IMR-90 (cell line): Measurements from ENCODE around the gene STX18. TPM values are rescaled to one million over a fixed set of nuclear protein-coding genes. Genes with fewer than 3 reads are reported as not detected.

Experiments
- ATAC-seq: fragments of 200-7000 bp; cut with Tn5 transposase; 2 replicates; pipeline ENCODE4 v1.9.1; 2020; ENCODE audit warnings: low read depth, mild to moderate bottlenecking, moderate library complexity
- BruUV-seq: library from RNA; stranded (reverse); fragments of 400-500 nt; replicated peaks from 2 replicates; lab custom pipeline; 2021; lab: Mats Ljungman, UMichigan
- CTCF ChIA-PET: fragments of 300-600 bp; formaldehyde crosslinking; extraction: SDS; loops from one replicate; lab custom pipeline; 2021; ENCODE audit warnings: antibody characterized with exemption; lab: Yijun Ruan, JAX
- POLR2A ChIA-PET: fragments of 300-600 bp; sonication (Branson Sonifier 250); formaldehyde crosslinking; loops from one replicate; lab custom pipeline; 2022; ENCODE audit warnings: antibody characterized with exemption; ENCODE audit not compliant: unreplicated experiment; lab: Charles Lee
- DNase-seq: peaks from one replicate; pipeline ENCODE4 v3.0.0; 2013
- H2AFZ ChIP-seq: replicated peaks from 2 replicates; pipeline ENCODE3; 2013; ENCODE audit warnings: low read length, mild to moderate bottlenecking; ENCODE audit not compliant: poor library complexity
- H2AK5ac ChIP-seq: 2 replicates; pipeline ENCODE4 v1.6.1; 2013; ENCODE audit warnings: low read depth, low read length, inconsistent platforms
- H2AK9ac ChIP-seq: replicated peaks from 2 replicates; pipeline ENCODE3; 2013; ENCODE audit warnings: mild to moderate bottlenecking, low read depth, low read length, moderate library complexity; ENCODE audit not compliant: poor library complexity
- H2BK120ac ChIP-seq: 2 replicates; pipeline ENCODE4 v1.6.1; 2013; ENCODE audit warnings: low read depth, low read length, inconsistent platforms
- H2BK15ac ChIP-seq: 3 replicates; pipeline ENCODE4 v1.6.1; 2013; ENCODE audit warnings: low read depth, low read length, inconsistent platforms
- H2BK20ac ChIP-seq: 2 replicates; pipeline ENCODE4 v1.6.1; 2013; ENCODE audit warnings: low read depth, mild to moderate bottlenecking, inconsistent platforms, low read length, moderate library complexity
- H2BK5ac ChIP-seq: 2 replicates; pipeline ENCODE4 v1.6.1; 2013; ENCODE audit warnings: mild to moderate bottlenecking, low read depth, low read length, inconsistent platforms; ENCODE audit not compliant: poor library complexity, severe bottlenecking
- H3K14ac ChIP-seq: replicated peaks from 2 replicates; pipeline ENCODE4 v1.6.1; 2013; ENCODE audit warnings: low read depth, low read length, inconsistent platforms
- H3K18ac ChIP-seq: 2 replicates; pipeline ENCODE4 v1.6.1; 2013; ENCODE audit warnings: low read depth, low read length, control low read depth
- H3K23ac ChIP-seq: 2 replicates; pipeline ENCODE4 v1.6.1; 2013; ENCODE audit warnings: low read depth, low read length, inconsistent platforms
- H3K27ac ChIP-seq: 2 replicates; pipeline ENCODE4 v1.5.1; 2013; ENCODE audit warnings: mild to moderate bottlenecking, control low read depth, low read length; ENCODE audit not compliant: insufficient read depth
- H3K27me3 ChIP-seq: 2 replicates; pipeline ENCODE4 v1.6.1; 2013; ENCODE audit warnings: low read length; ENCODE audit not compliant: control insufficient read depth, insufficient read depth
- H3K36me3 ChIP-seq: 2 replicates; pipeline ENCODE4 v1.6.1; 2013; ENCODE audit warnings: low read length, mixed read lengths; ENCODE audit not compliant: control insufficient read depth, insufficient read depth
- H3K4ac ChIP-seq: 2 replicates; pipeline ENCODE4 v1.6.1; 2013; ENCODE audit warnings: low read depth, low read length, inconsistent platforms
- H3K4me1 ChIP-seq: 2 replicates; pipeline ENCODE4 v1.6.1; 2013; ENCODE audit warnings: low read length, mixed read lengths; ENCODE audit not compliant: control insufficient read depth, insufficient read depth
- H3K4me2 ChIP-seq: 2 replicates; pipeline ENCODE4 v1.6.1; 2013; ENCODE audit warnings: low read depth, mild to moderate bottlenecking, control low read depth, low read length, moderate library complexity
- H3K4me3 ChIP-seq: 2 replicates; pipeline ENCODE4 v1.5.1; 2013; ENCODE audit warnings: low read depth, mild to moderate bottlenecking, control low read depth, low read length, moderate library complexity; ENCODE audit not compliant: insufficient read depth
- H3K56ac ChIP-seq: 2 replicates; pipeline ENCODE4 v1.6.1; 2013; ENCODE audit warnings: low read length, inconsistent platforms; ENCODE audit not compliant: insufficient read depth; ENCODE audit errors: extremely low read depth
- H3K79me1 ChIP-seq, 2 experiments: 2 replicates each; pipeline ENCODE4 v1.6.1; 2013; ENCODE audit warnings: low read length in 2 of 2, inconsistent platforms in 1 of 2, low read depth in 1 of 2
- H3K9ac ChIP-seq: 2 replicates; pipeline ENCODE4 v1.6.1; 2013; ENCODE audit warnings: low read depth, low read length, control low read depth
- H3K9me1 ChIP-seq: 2 replicates; pipeline ENCODE4 v1.6.1; 2013; ENCODE audit warnings: low read length, inconsistent platforms; ENCODE audit not compliant: insufficient read depth
- H3K9me3 ChIP-seq: 2 replicates; pipeline ENCODE4 v1.6.1; 2013; ENCODE audit warnings: low read length; ENCODE audit not compliant: control insufficient read depth, insufficient read depth
- H4K20me1 ChIP-seq: 2 replicates; pipeline ENCODE4 v1.6.1; 2013; ENCODE audit warnings: low read length, inconsistent platforms; ENCODE audit not compliant: insufficient read depth
- H4K5ac ChIP-seq: 2 replicates; pipeline ENCODE4 v1.6.1; 2013; ENCODE audit warnings: mild to moderate bottlenecking, low read depth, low read length, control low read depth
- H4K8ac ChIP-seq, 2 experiments: 2 replicates each; pipeline ENCODE4 v1.6.1; 2013; ENCODE audit warnings: low read depth in 2 of 2, low read length in 2 of 2, control low read depth in 1 of 2, inconsistent platforms in 1 of 2
- H4K91ac ChIP-seq: 2 replicates; pipeline ENCODE4 v1.6.1; 2013; ENCODE audit warnings: low read depth, low read length, inconsistent platforms; ENCODE audit not compliant: insufficient read depth
- BHLHE40 ChIP-seq: fragments of 150-350 bp; IDR thresholded peaks from 2 replicates; pipeline ENCODE4 v1.6.1; 2016; ENCODE audit warnings: mild to moderate bottlenecking, low read depth, low read length
- CHD1 ChIP-seq: IDR thresholded peaks from 2 replicates; pipeline ENCODE4 v1.6.1; 2012; ENCODE audit warnings: low read depth, low read length, improper control_type of control experiment
- FOS ChIP-seq: fragments of 150-350 bp; IDR thresholded peaks from 2 replicates; pipeline ENCODE4 v1.6.1; 2016; ENCODE audit warnings: low read depth, low read length
- MAFK ChIP-seq: IDR thresholded peaks from 2 replicates; pipeline ENCODE4 v1.6.1; 2012; ENCODE audit warnings: low read depth, low read length, improper control_type of control experiment
- MAZ ChIP-seq: IDR thresholded peaks from 2 replicates; pipeline ENCODE4 v1.6.1; 2012; ENCODE audit warnings: low read depth, mild to moderate bottlenecking, low read length, improper control_type of control experiment, moderate library complexity, borderline replicate concordance
- MXI1 ChIP-seq: IDR thresholded peaks from 2 replicates; pipeline ENCODE4 v1.6.1; 2012; ENCODE audit warnings: low read depth, mild to moderate bottlenecking, low read length, moderate library complexity, borderline replicate concordance
- NFE2L2 ChIP-seq: fragments of 150-350 bp; IDR thresholded peaks from 2 replicates; pipeline ENCODE4 v1.6.1; 2016; ENCODE audit warnings: low read depth, mild to moderate bottlenecking, low read length
- RFX5 ChIP-seq: IDR thresholded peaks from 2 replicates; pipeline ENCODE4 v1.8.0; 2012; ENCODE audit warnings: low read depth, mild to moderate bottlenecking, low read length, moderate library complexity
- SMC3 ChIP-seq: fragments of 150-350 bp; IDR thresholded peaks from 2 replicates; pipeline ENCODE4 v1.6.1; 2016; ENCODE audit warnings: low read depth, mild to moderate bottlenecking, antibody characterized with exemption, low read length, moderate library complexity
- WGBS, 2 experiments: methylation state at CpG; one replicate each; pipeline versions ENCODE4 v1.1.5 to v1.1.7; 2013; ENCODE audit warnings: missing lambda C conversion rate in 2 of 2; ENCODE audit not compliant: insufficient read length in 1 of 2; ENCODE audit errors: extremely low coverage in 2 of 2; 5-methylcytosine and 5-hydroxymethylcytosine counted together
- dilution Hi-C: fragments of 300-500 bp; cut with HindIII; formaldehyde crosslinking; loops from one replicate; pipeline ENCODE4 v1.14.3; 2018; ENCODE audit warnings: low sequenced_read_pairs; ENCODE audit not compliant: unreplicated experiment
- in situ Hi-C: fragments of 300-500 bp; cut with MboI; formaldehyde crosslinking; loops from 3 replicates; pipeline ENCODE4 v1.14.3; 2019; ENCODE audit warnings: low sequenced_read_pairs, inconsistent platforms, mixed read lengths
- intact Hi-C: fragments of 100-400 bp; cut with micrococcal nuclease; formaldehyde crosslinking; loops from 2 replicates; pipeline ENCODE4 v1.10.0; 2022
- polyA plus RNA-seq, 3 experiments: library from polyadenylated mRNA; depleted of rRNA; stranded (reverse); fragments of >200 nt; gene quantifications; 2 replicates each; pipeline ENCODE4 v1.2.3, GENCODE V29; 2012; ENCODE audit warnings: low replicate concordance in 1 of 3
- total RNA-seq: library from RNA; depleted of rRNA; stranded (reverse); fragments of >200 nt; gene quantifications from 2 replicates; pipeline ENCODE4 v1.2.3, GENCODE V29; 2012
- TF ChIP-seq, protein P1 (sequence below): fragments of 150-350 bp; IDR thresholded peaks from 2 replicates; pipeline ENCODE4 v1.6.1; 2017; ENCODE audit warnings: mild to moderate bottlenecking, antibody characterized with exemption, low read length, low read depth
- TF ChIP-seq, protein P2 (sequence below): conservative IDR thresholded peaks from 2 replicates; pipeline ENCODE4 v1.5.1; 2012; ENCODE audit warnings: mild to moderate bottlenecking, low read depth, low read length, improper control_type of control experiment

The STX18 gene
- total and polyA plus RNA-seq, 2 of the 4 experiments (the other 2 are of a cell fraction): 20.1 to 23.4 TPM

DNA sequence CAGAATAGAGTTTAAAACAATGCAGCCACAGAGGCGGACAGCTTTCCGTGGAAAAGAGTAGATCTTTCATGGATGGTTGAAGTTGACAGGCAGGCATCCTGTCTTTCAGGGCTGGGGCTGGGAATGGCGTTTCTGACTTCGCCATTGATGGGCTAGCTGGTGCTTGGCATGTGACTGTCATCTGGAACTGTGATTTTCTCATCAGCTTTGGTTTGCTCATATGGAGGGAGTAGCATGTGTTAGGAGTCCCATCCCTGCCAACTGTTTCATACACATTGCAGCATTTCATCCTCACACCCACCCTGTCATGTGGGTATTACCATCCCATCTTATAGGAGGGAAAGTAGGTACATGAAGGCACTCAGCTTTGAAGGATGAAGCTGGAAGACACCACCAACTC is 49.2 kb upstream of the STX18 start:
- TF ChIP-seq NFE2L2: no peak
- TF ChIP-seq, protein P1, sequence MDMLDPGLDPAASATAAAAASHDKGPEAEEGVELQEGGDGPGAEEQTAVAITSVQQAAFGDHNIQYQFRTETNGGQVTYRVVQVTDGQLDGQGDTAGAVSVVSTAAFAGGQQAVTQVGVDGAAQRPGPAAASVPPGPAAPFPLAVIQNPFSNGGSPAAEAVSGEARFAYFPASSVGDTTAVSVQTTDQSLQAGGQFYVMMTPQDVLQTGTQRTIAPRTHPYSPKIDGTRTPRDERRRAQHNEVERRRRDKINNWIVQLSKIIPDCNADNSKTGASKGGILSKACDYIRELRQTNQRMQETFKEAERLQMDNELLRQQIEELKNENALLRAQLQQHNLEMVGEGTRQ: no peak
- no peak for TF ChIP-seq RFX5
- TF ChIP-seq CHD1: no peak
- TF ChIP-seq BHLHE40: no peak
- TF ChIP-seq MAZ: no peak
- TF ChIP-seq, protein P2, sequence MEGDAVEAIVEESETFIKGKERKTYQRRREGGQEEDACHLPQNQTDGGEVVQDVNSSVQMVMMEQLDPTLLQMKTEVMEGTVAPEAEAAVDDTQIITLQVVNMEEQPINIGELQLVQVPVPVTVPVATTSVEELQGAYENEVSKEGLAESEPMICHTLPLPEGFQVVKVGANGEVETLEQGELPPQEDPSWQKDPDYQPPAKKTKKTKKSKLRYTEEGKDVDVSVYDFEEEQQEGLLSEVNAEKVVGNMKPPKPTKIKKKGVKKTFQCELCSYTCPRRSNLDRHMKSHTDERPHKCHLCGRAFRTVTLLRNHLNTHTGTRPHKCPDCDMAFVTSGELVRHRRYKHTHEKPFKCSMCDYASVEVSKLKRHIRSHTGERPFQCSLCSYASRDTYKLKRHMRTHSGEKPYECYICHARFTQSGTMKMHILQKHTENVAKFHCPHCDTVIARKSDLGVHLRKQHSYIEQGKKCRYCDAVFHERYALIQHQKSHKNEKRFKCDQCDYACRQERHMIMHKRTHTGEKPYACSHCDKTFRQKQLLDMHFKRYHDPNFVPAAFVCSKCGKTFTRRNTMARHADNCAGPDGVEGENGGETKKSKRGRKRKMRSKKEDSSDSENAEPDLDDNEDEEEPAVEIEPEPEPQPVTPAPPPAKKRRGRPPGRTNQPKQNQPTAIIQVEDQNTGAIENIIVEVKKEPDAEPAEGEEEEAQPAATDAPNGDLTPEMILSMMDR: no peak
- no peak for TF ChIP-seq FOS
- no peak for TF ChIP-seq MAFK
- no peak for TF ChIP-seq SMC3
- no peak for TF ChIP-seq MXI1
- H4K5ac ChIP-seq: no peak overlapping the region; the same call in 1 of the 2 replicates
- H3K18ac ChIP-seq: no peak overlapping the region; the same call in 1 of the 2 replicates
- H3K27me3 ChIP-seq: no peaks in the 10 kb centered on the region
- CTCF ChIA-PET: interaction anchor here (0.7 to 0.8 kb wide), 2 partner anchors 10 to 15 kb away, joined by 3 to 4 read pairs; no protein-coding TSS in a partner anchor
- peaks cover 5% of the 10 kb centered on the region for H3K9me3 ChIP-seq
- H3K4me2 ChIP-seq: no peak overlapping the region
- POLR2A ChIA-PET: no interaction called here
- no peak for DNase-seq
- peak overlapping the region; percentile 45; the same call in 1 of the 2 replicates for H4K91ac ChIP-seq
- intact Hi-C loops (no loop called here), dilution Hi-C loops (no loop called here), in situ Hi-C loops (no loop called here)
- peak overlapping the region; percentile 55 for H3K14ac ChIP-seq
- H3K4me3 ChIP-seq: no peak overlapping the region
- H4K8ac ChIP-seq: peak overlapping the region in 1 of 2 experiments; percentile 30; a peak in 1 of 4 replicates
- peak overlapping the region; percentile 68 for H3K4ac ChIP-seq
- BruUV-seq: no TSS peak
- ATAC-seq: no peak
- no peaks in the 10 kb centered on the region for H3K79me1 ChIP-seq
- peak overlapping the region; percentile 81; the same call in 1 of the 2 replicates for H3K23ac ChIP-seq
- no peak overlapping the region; the same call in 1 of the 2 replicates for H3K56ac ChIP-seq
- H3K27ac ChIP-seq: no peak overlapping the region
- H2AK9ac ChIP-seq: peak overlapping the region; percentile 37
- H4K20me1 ChIP-seq: no peaks in the 10 kb centered on the region
- peak overlapping the region; percentile 38 for H2AFZ ChIP-seq
- peaks cover 3% of the 10 kb centered on the region for H3K9me1 ChIP-seq
- no peak overlapping the region for H2BK5ac ChIP-seq
- peak overlapping the region; percentile 89 for H2AK5ac ChIP-seq
- peak overlapping the region; percentile 78 for H2BK120ac ChIP-seq
- H3K9ac ChIP-seq: no peak overlapping the region
- no CpG with 5 or more reads among the region's 4 CpGs for WGBS, 2 experiments
- H3K4me1 ChIP-seq: peaks cover 13% of the 10 kb centered on the region
- H3K36me3 ChIP-seq: no peaks in the 10 kb centered on the region
- peak overlapping the region; percentile 85 for H2BK20ac ChIP-seq
- peak overlapping the region; percentile 82 for H2BK15ac ChIP-seq
